Parathyroid adenoma (tissue), 2 donors: ENCODE measurements around the gene C1orf174.

Source experiments
- H2AFZ ChIP-seq: fragments of 300-600 bp; sonication (generic); one replicate; pipeline ENCODE4 v1.7.0; 2017; ENCODE audit warnings: antibody characterized with exemption, mild to moderate bottlenecking
- H3K27ac ChIP-seq: fragments of 300-600 bp; sonication (generic); one replicate; pipeline ENCODE4 v1.7.0; 2017
- H3K27me3 ChIP-seq: fragments of 300-600 bp; sonication (generic); one replicate; pipeline ENCODE4 v1.7.0; 2017; ENCODE audit warnings: low read length; ENCODE audit not compliant: control insufficient read depth, insufficient read depth
- H3K36me3 ChIP-seq: fragments of 300-600 bp; sonication (generic); one replicate; pipeline ENCODE4 v1.7.0; 2017; ENCODE audit warnings: low read length; ENCODE audit not compliant: control insufficient read depth, insufficient read depth
- H3K4me1 ChIP-seq: fragments of 300-600 bp; sonication (generic); one replicate; pipeline ENCODE4 v1.7.0; 2017; ENCODE audit warnings: control low read depth
- H3K4me2 ChIP-seq: fragments of 300-600 bp; sonication (generic); one replicate; pipeline ENCODE4 v1.7.0; 2017; ENCODE audit warnings: low read length
- H3K4me3 ChIP-seq: fragments of 300-600 bp; sonication (generic); one replicate; pipeline ENCODE4 v1.7.0; 2017; ENCODE audit warnings: low read depth, low read length
- H3K79me2 ChIP-seq: fragments of 300-600 bp; sonication (generic); one replicate; pipeline ENCODE4 v1.7.0; 2017; ENCODE audit warnings: control low read depth
- H3K9ac ChIP-seq: fragments of 300-600 bp; sonication (generic); one replicate; pipeline ENCODE4 v1.7.0; 2017; ENCODE audit warnings: mild to moderate bottlenecking
- H3K9me3 ChIP-seq: fragments of 300-600 bp; sonication (generic); one replicate; pipeline ENCODE4 v1.7.0; 2017; ENCODE audit warnings: low read length; ENCODE audit not compliant: control insufficient read depth
- CTCF ChIP-seq: fragments of 300-600 bp; sonication (generic); IDR thresholded peaks from one replicate; pipeline ENCODE4 v1.7.0; 2017; ENCODE audit warnings: antibody characterized with exemption, mild to moderate bottlenecking
- donor health status: primary hyperparathyroidism.

Gene C1orf174

GRCh38 chr1:3900150-3900968, at the start of gene C1orf174:
Gene C1orf174 (minus strand): TSS chr1:3900272. CDS start chr1:3900186, 86 bp downstream.
- Histone ChIP-seq H3K4me1 (no peaks in the 10 kb centered on the region), H3K79me2 (peaks cover 12% of the 10 kb centered on the region), H2AFZ (peak within 1 kb of the TSS; percentile 97), H3K27ac (peak within 1 kb of the TSS; percentile 89), H3K9me3 (no peaks in the 10 kb centered on the region), H3K4me3 (peak within 1 kb of the TSS; percentile 92), H3K4me2 (peak within 1 kb of the TSS; percentile 100), H3K9ac (peak within 1 kb of the TSS; percentile 67), H3K27me3 (no peaks in the 10 kb centered on the region), H3K36me3 (no peaks in the 10 kb centered on the region)
- TF ChIP-seq CTCF: no peak

- no peaks in the 10 kb centered on the region for H3K27me3 ChIP-seq
- H3K36me3 ChIP-seq: no peaks in the 10 kb centered on the region
- H3K9ac ChIP-seq: no peak overlapping the region
- no peak for TF ChIP-seq CTCF
- no peaks in the 10 kb centered on the region for H3K9me3 ChIP-seq
- no peak overlapping the region for H3K4me3 ChIP-seq
- no peak overlapping the region for H3K27ac ChIP-seq
- H3K4me2 ChIP-seq: no peak overlapping the region
- H3K4me1 ChIP-seq: no peaks in the 10 kb centered on the region
- no peak overlapping the region for H2AFZ ChIP-seq
- H3K79me2 ChIP-seq: no peaks in the 10 kb centered on the region
Observed at GRCh38 chr1:3948344-3948743, 48.3 kb upstream of the C1orf174 start.

- no peak overlapping the region for H2AFZ ChIP-seq
- H3K4me2 ChIP-seq: no peak overlapping the region
- no peaks in the 10 kb centered on the region for H3K79me2 ChIP-seq
- H3K27me3 ChIP-seq: no peaks in the 10 kb centered on the region
- H3K4me3 ChIP-seq: no peak overlapping the region
- H3K36me3 ChIP-seq: no peaks in the 10 kb centered on the region
- H3K9me3 ChIP-seq: no peaks in the 10 kb centered on the region
- no peak for TF ChIP-seq CTCF
- no peaks in the 10 kb centered on the region for H3K4me1 ChIP-seq
- no peak overlapping the region for H3K27ac ChIP-seq
- H3K9ac ChIP-seq: no peak overlapping the region
Observed at GRCh38 chr1:3945916-3946840, 46.1 kb upstream of the C1orf174 start.

- H3K27me3 ChIP-seq: no peaks in the 10 kb centered on the region
- no peaks in the 10 kb centered on the region for H3K36me3 ChIP-seq
- H3K4me1 ChIP-seq: no peaks in the 10 kb centered on the region
- H3K4me2 ChIP-seq: no peak overlapping the region
- no peak overlapping the region for H3K27ac ChIP-seq
- H3K4me3 ChIP-seq: no peak overlapping the region
- no peaks in the 10 kb centered on the region for H3K79me2 ChIP-seq
- H3K9ac ChIP-seq: no peak overlapping the region
- no peaks in the 10 kb centered on the region for H3K9me3 ChIP-seq
- TF ChIP-seq CTCF: no peak
- no peak overlapping the region for H2AFZ ChIP-seq
Observed at GRCh38 chr1:3945222-3945621, 45.1 kb upstream of the C1orf174 start.
